SK-N-MC (cell line): ENCODE measurements around the gene HS3ST4.

Experiments
- DNase-seq: peaks from one replicate; pipeline ENCODE4 v3.0.0-alpha.2; 2011; ENCODE audit warnings: low read depth, low spot score
- H3K27ac ChIP-seq: fragments of 200-600 bp; sonication (generic); 2 replicates; pipeline ENCODE4 v1.5.1; 2016; ENCODE audit warnings: mixed run types
- H3K36me3 ChIP-seq: fragments of 200-600 bp; sonication (generic); 2 replicates; pipeline ENCODE4 v1.6.1; 2017; ENCODE audit warnings: antibody characterized with exemption, low read length, mixed read lengths; ENCODE audit not compliant: insufficient read depth
- H3K4me3 ChIP-seq: fragments of 200-600 bp; sonication (generic); 2 replicates; pipeline ENCODE4 v1.5.1; 2016
- H3K9ac ChIP-seq: fragments of 200-600 bp; sonication (generic); 2 replicates; pipeline ENCODE4 v1.8.0; 2017; ENCODE audit warnings: mixed run types, mixed read lengths; ENCODE audit not compliant: insufficient read length
- H3K9me3 ChIP-seq: fragments of 200-600 bp; sonication (generic); 2 replicates; pipeline ENCODE4 v1.6.1; 2017; ENCODE audit warnings: low read depth, mild to moderate bottlenecking, antibody characterized with exemption, low read length, moderate library complexity, mixed read lengths
- EZH2 ChIP-seq: fragments of 200-600 bp; sonication (generic); IDR thresholded peaks from one replicate; pipeline ENCODE4 v1.6.1; 2017; ENCODE audit warnings: antibody characterized with exemption
- FOXP2 ChIP-seq: optimal IDR thresholded peaks from 2 replicates; pipeline ENCODE3; 2011; ENCODE audit warnings: mild to moderate bottlenecking, moderate library complexity; ENCODE audit not compliant: insufficient read depth; ENCODE audit errors: extremely low read length, control extremely low read depth
- POLR2AphosphoS5 ChIP-seq: IDR thresholded peaks from 2 replicates; pipeline ENCODE4 v1.6.1; 2012; ENCODE audit warnings: mild to moderate bottlenecking, low read depth, low read length, borderline replicate concordance

Gene HS3ST4

DNA sequence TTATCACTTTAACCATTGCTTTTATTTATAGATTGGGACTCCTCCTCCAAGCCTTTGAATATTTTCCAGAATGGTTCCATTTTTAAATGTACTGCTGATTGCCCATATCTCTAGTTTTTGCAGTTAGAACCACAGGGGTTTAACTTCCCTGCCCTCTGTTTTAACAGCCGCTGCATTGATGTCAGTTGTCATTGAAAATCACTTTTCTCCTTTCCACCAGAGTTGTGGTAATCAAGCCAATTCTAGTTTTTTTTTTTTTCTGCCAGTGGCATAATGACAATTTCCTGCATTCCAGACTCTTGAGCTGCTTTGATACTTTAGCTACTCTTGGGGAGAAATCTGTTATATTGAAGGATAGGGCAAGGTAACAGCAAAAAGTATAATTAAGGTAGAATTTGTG is 91.5 kb downstream of the HS3ST4 start:
- Histone ChIP-seq H3K9ac (no peak overlapping the region), H3K9me3 (peaks cover 4% of the 10 kb centered on the region; the same call in 1 of the 2 replicates), H3K27ac (peak overlapping the region; percentile 27; the same call in 1 of the 2 replicates), H3K36me3 (peaks cover 25% of the 10 kb centered on the region), H3K4me3 (peak overlapping the region; percentile 30; the same call in 1 of the 2 replicates)
- TF ChIP-seq EZH2 (no peak), POLR2AphosphoS5 (no peak), FOXP2 (no peak)
- DNase-seq = no peak

DNA sequence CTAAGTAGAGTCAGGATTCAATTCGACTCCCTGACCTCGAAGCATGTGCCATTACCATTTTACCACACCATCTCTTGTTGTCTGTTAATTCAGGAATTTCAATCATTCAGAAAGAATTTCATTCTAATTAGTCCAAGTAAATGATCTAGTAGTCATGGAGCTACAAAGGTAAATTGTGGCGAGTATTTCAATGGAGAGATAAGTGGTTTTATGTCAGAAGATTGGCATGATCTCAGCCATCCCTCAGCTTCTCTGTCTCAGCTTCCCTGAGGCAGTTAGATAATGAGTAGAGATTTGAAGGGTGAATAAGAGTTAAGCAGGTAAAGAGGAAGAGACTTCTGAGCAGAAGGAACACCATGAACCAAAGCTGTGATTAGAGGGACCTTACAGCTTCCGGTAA is 93.6 kb downstream of the HS3ST4 start:
- peaks cover 9% of the 10 kb centered on the region for H3K36me3 ChIP-seq
- no peak overlapping the region for H3K4me3 ChIP-seq
- no peak for DNase-seq
- H3K9ac ChIP-seq = no peak overlapping the region
- H3K27ac ChIP-seq = no peak overlapping the region
- H3K9me3 ChIP-seq = peaks cover 4% of the 10 kb centered on the region; the same call in 1 of the 2 replicates
- TF ChIP-seq POLR2AphosphoS5 (no peak), FOXP2 (no peak), EZH2 (no peak)

DNA sequence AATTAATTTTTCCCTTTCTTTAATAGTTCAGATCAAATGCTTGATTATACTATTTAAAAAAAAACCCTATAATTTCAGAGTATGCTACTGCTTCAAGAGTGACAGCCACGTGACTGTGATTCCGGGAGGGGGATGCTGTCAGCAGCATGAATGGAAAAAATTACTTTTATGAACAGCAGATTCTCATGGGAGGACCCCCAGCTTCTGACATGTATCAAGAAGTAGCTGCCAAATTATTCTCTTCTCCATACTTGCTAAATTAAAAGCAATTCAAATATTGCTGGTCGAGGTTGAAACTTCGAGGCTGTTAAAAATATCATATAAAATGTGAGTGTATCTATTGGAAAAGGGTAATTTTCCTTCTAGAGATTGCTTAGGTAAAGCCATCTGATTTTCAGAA is 95.0 kb downstream of the HS3ST4 start:
- Histone ChIP-seq H3K9ac (no peak overlapping the region), H3K27ac (no peak overlapping the region), H3K36me3 (peaks cover under 1% of the 10 kb centered on the region), H3K4me3 (no peak overlapping the region), H3K9me3 (peaks cover 12% of the 10 kb centered on the region; the same call in 1 of the 2 replicates)
- TF ChIP-seq EZH2 = no peak
- no peak for DNase-seq

DNA sequence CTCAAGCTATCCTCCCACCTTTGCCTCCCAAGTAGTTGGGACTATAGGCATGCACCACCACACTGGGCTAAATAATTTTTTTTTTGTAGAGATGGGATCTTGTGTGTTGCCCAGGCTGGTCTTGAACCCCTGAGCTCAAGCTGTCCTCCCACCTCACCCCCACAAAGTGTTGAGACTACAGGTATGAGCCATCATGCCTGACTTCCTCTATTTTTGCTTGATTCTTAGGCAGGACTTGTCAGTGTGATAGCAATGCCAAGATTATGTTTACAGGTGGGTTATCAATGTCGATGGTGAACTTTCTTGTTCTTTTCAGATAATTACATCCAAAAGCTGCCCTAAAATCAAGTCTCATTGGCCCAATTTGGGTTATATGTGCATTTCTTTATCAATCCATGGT is 96.9 kb downstream of the HS3ST4 start:
- DNase-seq = no peak
- peaks cover 13% of the 10 kb centered on the region; the same call in 1 of the 2 replicates for H3K9me3 ChIP-seq
- H3K4me3 ChIP-seq = no peak overlapping the region
- peaks cover 3% of the 10 kb centered on the region; the same call in 1 of the 2 replicates for H3K36me3 ChIP-seq
- H3K9ac ChIP-seq = no peak overlapping the region
- H3K27ac ChIP-seq = no peak overlapping the region
- TF ChIP-seq EZH2 = no peak
- TF ChIP-seq POLR2AphosphoS5 = no peak
- no peak for TF ChIP-seq FOXP2

DNA sequence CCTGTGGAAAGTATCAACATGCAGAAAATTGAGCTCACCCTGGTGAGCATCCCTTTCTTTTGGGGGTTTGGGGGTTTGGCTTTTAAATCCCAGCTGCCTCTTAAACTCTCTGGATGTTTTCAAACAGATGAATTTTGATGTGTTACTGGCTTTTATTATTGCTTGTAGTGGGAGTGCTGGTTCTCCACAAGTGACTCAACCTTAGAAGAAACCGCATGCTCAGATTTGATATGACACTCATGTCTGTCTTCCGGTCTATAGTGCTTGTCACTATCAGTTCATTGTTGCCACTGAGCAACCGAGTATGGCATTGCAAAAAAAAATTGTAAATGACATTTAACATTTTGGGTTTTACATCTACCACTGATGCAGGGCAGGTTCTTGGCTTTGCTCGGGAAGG is 104.5 kb downstream of the HS3ST4 start:
- TF ChIP-seq FOXP2 (no peak), POLR2AphosphoS5 (no peak), EZH2 (no peak)
- H3K27ac ChIP-seq = peak overlapping the region; percentile 100
- H3K9ac ChIP-seq = no peak overlapping the region
- H3K4me3 ChIP-seq = no peak overlapping the region
- no peak for DNase-seq
- peaks cover 13% of the 10 kb centered on the region; the same call in 1 of the 2 replicates for H3K9me3 ChIP-seq
- H3K36me3 ChIP-seq = peaks cover 24% of the 10 kb centered on the region

DNA sequence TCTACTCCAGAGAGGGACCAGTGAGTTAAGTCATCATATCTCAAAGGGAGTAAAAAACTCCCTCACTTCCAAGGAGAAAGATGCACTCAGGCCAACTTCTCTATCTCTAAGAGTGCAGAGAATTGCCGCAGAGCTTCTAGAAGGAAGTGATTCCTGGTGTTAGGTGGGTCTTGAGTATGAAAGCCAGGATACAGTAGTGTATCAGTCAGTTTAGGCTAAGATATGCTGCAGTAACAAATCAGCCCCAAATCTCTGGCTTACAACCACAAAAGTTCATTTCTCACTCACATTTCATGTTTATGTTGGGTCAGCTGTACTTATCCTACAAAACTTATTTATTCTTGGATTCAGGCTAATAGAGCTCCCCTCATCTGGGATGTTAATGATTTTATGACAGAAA is 106.3 kb downstream of the HS3ST4 start:
- H3K27ac ChIP-seq = peak overlapping the region; percentile 100
- TF ChIP-seq POLR2AphosphoS5 (no peak), FOXP2 (no peak), EZH2 (no peak)
- no peak for DNase-seq

DNA sequence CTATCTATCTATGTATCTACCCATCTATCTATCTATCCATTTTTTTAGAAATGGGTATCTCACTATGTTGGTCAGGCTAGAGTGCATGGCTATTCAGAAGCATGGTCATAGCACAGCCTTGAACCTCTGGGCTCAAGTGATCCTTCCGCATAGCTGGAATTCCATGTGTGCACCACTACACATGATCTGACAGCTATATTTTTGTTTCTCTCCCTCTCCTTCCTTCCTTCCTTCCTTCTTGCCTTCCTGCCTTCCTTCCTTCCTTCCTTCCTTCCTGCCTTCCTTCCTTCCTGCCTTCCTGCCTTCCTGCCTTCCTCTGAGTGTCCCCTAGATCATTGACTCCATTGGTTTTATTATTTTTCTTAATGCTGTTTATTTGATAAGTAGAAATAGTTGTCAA is 108.1 kb downstream of the HS3ST4 start:
- peaks cover 20% of the 10 kb centered on the region for H3K36me3 ChIP-seq
- peaks cover 6% of the 10 kb centered on the region; the same call in 1 of the 2 replicates for H3K9me3 ChIP-seq

More for the DNA sequence above, 106.3 kb downstream of the HS3ST4 start:
- H3K9ac ChIP-seq = no peak overlapping the region
- peak overlapping the region; percentile 16; the same call in 1 of the 2 replicates for H3K4me3 ChIP-seq
- H3K36me3 ChIP-seq = peaks cover 20% of the 10 kb centered on the region
- peaks cover 6% of the 10 kb centered on the region; the same call in 1 of the 2 replicates for H3K9me3 ChIP-seq

DNA sequence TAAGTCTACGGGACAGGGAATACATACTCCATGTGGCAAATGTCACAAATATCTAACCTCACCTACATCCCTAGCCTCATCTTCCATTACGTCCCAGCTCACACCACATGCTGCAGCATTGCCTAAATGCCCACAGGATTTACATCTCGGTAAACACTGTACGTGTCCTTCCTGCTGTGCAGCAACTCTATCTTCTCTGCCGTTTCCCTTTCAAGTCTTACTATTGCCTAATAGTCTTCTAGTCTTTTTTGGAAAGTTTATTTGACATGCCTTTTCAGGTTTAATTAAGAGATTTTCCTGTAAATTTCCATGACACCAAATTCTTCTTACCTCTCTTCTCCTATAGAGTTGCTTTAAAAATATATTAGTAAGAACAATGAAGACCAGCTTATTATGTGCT is 120.5 kb downstream of the HS3ST4 start:
- TF ChIP-seq EZH2 (no peak), FOXP2 (no peak), POLR2AphosphoS5 (no peak)
- Histone ChIP-seq H3K27ac (peak overlapping the region; percentile 60), H3K36me3 (peaks cover 8% of the 10 kb centered on the region; the same call in 1 of the 2 replicates), H3K4me3 (no peak overlapping the region), H3K9ac (no peak overlapping the region), H3K9me3 (no peaks in the 10 kb centered on the region)
- DNase-seq = no peak

More for the DNA sequence above, 108.1 kb downstream of the HS3ST4 start:
- Histone ChIP-seq H3K9ac (peak overlapping the region; percentile 67), H3K4me3 (peak overlapping the region; percentile 40), H3K27ac (peak overlapping the region; percentile 100)
- DNase-seq = peak; percentile 93
- no peak for TF ChIP-seq FOXP2
- TF ChIP-seq EZH2 = no peak
- peak; percentile 72; the same call in 1 of the 2 replicates for TF ChIP-seq POLR2AphosphoS5

DNA sequence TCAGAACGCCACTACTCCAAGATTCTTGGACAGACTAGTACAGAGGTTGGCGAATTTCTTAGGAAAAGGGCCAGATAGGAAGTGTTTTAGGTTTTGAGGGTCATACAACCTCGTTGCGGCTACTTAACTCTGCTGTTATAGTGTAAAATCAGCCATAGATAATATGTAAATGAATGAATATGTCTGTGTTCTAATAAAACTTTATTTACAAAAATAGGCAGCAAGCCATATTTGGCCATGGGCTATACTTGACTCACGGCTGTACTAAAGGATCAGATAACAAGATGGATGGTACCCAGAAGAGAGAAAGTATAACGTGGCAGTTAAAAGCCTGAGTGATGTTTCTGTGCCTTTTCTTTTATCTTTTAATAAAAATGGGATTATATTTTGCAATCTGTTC is 125.5 kb downstream of the HS3ST4 start:
- no peak for DNase-seq
- Histone ChIP-seq H3K27ac (no peak overlapping the region), H3K9me3 (no peaks in the 10 kb centered on the region), H3K9ac (no peak overlapping the region), H3K4me3 (no peak overlapping the region), H3K36me3 (peaks cover 13% of the 10 kb centered on the region; the same call in 1 of the 2 replicates)
- TF ChIP-seq EZH2 = no peak
- no peak for TF ChIP-seq FOXP2
- TF ChIP-seq POLR2AphosphoS5 = no peak
